IPS DF 19.7 (cell line): Measurements from ENCODE around the gene NT5C3A.
A peak's percentile ranks its signal among the peaks of the same experiment; 100 is the strongest.

Experiments
- DNase-seq: peaks from one replicate; pipeline ENCODE4 v3.0.0-alpha.2; 2013; ENCODE audit warnings: low read depth, low spot score

NT5C3A gene

DNA sequence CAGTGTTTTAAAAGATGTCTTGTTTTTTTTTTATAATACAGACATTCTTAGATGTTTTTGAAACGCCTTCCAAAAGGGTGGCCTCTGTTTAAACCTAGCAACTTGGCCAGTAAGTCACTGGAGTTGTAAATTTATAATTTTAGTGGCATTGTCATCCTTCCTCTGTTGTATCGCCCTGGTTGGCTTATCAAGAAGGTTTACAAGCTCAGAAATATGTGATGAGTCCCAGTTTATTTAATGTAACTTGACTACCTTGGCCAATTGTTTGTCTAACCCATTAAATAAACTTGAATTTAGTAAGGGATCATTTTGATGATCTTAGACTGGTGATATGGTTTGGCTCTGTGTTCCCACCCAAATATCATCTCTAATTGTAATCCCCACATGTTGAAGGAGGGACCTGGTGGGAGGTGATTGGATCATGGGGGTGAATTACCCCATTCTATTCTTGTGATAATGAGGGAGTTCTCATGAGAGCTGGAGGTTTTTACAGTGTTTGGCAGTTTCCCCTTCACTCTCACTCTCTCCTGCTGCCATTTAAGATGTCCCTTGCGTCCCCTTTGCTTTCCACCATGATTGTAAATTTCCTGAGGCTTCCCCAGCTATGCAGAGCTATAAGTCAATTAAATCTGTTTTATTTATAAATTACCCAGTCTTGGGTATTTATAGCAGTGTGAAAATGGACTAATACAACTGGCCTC lies 13.4 kb upstream of the NT5C3A start:
- DNase-seq, result no peak

DNA sequence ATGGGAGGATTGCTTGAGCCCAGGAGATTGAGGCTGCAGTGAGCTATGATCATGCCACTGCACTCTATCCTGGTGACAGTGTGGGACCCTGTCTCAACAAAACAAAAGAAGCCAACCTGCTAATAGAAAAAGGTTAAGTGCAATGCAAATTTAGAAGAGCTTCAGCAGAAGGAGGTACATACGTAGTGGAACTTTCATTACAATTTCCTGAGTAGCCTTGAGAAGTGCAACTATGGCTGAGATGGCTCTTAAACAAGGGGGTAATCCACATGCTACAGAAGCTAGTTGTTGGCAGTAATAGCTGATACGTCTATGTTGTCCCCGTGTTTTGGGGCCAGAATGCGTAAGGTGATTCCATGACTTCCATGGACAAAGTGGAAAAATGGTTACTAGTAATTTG lies 10.7 kb upstream of the NT5C3A start:
- no peak for DNase-seq

DNA sequence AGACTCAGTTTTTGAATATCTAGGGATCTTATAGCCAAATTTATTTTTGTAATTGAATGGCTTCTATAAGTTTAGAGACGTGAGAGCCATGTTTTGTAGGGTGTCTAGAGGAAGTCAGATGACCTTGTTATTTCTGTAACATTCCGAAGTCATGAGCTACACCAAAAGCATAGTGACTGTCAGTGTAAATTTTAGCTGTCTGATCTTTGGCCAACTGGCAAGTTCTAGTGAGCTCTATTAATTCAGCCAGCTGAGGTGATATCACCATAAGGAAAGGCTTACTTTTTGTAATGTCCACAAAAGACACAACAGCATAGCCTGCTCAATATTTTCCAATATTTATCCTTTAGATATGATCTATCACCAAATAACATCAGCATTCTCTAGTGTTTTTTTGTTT lies 9.9 kb upstream of the NT5C3A start:
- no peak for DNase-seq

GRCh38 chr7:33070831-33071230 lies 8.3 kb upstream of the NT5C3A start:
- DNase-seq, result no peak

DNA sequence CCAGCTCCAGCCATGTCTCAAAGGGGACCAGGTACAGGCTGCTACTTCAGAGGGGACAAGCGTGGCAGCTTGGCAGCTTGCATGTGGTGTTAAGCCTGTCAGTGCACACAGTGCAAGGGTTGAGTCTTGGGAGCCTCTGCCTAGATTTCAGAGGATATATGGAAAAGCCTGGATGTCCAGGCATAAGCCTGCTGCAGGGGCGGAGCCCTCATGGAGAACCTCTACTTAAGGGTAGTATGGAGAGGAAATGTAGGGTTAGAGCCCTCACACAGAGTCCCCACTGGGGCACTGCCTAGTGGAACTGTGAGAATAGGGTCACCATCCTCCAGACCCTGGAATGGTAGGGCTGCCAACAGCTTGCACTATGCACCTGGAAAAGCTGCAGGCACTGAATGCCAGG lies 7.7 kb upstream of the NT5C3A start:
- DNase-seq, result no peak

DNA sequence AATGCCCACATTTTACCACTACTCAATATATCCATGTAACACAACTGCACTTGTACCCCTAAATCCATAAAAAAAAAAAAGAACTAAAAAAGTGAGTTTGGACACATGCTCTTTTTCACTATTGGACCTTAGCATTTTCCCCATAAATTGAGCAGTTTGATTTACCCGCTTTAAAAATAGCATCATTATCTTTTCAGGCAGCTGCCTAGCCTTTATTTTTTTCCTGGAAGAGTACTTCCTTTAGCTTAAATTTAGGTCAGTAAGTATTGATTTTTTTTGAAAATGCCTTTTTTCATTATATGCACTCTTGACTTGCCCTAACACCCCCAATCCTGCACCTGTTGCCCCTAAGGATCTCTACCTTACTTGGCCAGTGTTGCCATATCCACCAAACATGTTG lies 5.3 kb upstream of the NT5C3A start:
- no peak for DNase-seq

- DNase-seq, result no peak
Measured at GRCh38 chr7:33066771-33067170, 4.2 kb upstream of the NT5C3A start.

- DNase-seq, result no peak
Measured at GRCh38 chr7:33065981-33066380, 3.4 kb upstream of the NT5C3A start.

GRCh38 chr7:33062782-33063443 lies 337 bp upstream of the NT5C3A start:
- DNase-seq, result peak; percentile 87

DNA sequence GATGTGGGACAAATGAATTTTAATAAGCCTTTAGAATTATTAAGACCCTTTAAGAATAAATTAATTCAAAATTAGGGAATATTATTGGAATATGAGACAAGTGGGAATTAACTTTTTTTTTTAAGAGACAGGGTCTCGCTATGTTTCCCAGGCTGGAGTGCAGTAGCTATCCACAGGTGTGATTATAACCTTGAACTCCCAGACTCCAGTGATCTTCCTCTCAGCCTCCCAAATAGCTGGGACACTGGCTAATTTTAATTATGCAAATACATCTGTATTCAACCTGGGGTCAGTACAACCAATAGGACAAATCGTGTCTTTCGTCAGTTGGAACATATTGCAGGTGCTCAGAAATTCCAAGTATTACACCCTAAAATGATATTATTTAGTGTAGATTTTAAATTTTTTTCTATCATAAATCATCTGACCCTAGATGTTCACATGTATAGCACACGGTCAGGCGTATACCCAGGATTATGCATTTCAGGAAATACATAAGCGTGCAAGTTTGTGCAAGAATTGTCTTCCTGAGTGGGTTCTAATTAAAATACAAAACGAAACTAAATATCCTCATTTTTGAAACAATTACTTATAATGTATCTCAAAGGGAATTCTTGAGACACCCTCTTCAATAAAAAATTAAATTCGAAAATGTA lies 1.2 kb downstream of the NT5C3A start:
- no peak for DNase-seq

- no peak for DNase-seq
Measured at GRCh38 chr7:33059635-33060034, 2.9 kb downstream of the NT5C3A start.

GRCh38 chr7:33055158-33055557 lies 7.4 kb downstream of the NT5C3A start:
- DNase-seq, result no peak

DNA sequence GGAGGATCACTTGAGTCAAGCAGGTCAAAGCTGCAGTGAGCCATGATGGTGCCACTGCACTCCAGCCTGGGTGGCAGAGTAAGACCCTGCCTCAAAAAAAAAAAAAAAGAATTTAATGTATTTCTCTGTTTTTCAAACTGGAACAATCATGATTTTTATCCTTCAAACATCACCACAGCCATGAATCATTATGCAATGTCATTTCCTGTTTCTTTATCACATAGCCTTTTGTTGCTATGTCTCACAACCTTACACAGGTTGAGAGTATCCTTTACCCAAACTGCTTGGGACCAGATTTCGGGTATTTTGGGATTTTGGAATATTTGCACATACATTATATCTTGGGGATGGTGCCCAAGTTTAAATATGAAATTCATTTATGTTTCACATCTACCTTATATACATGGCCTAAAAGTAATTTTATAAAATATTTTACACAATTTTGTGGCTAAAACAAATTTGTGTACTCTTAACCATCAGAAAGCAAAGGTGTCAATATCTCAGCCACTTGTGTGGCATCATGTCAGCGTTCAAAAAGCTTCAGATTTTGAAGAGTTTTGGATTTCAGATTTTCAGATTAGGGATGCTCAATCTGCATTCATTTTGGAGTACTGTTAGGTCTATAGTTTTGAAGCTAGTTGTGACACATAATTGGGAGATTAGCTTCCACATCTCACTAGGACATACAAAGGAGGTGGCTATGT lies 8.2 kb downstream of the NT5C3A start:
- no peak for DNase-seq

GRCh38 chr7:33053721-33054120 lies 8.9 kb downstream of the NT5C3A start:
- no peak for DNase-seq

DNA sequence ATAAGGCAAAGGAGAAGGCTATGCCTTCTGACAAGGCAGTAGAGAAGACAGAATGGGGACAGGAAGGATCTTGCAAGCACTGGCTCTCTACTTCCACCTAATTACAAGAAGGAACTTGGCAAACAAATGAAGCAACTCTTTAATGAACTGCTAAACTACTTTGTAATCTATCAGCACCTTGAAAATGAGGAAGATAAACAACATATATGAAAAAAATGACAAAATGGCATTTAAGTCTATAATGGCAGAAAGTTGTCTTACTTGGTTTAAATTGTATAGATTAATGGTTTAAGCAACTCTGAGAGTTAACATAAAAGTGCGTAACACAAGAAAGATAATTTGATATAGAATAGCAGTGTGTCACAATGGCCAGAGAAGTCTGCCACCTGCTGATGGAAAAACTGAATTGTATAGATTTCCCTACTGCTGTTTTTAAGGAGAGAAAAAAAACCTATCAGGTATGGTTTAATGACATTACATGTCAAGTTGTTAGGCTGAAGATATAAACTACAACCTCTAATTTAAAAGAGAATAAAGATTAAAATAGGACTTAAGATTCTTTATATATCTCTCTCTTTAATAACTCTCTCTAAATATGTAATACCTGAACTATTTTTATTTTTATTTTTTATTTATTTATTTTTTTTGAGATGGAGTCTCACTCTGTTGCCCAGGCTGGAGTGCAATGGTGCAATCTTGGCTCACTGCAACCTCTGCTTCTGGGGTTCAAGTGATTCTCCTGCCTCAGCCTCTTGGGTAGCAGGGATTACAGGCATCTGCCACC lies 11.8 kb downstream of the NT5C3A start:
- DNase-seq, result no peak

GRCh38 chr7:33048704-33049103 lies 13.9 kb downstream of the NT5C3A start:
- DNase-seq, result no peak

GRCh38 chr7:33048257-33048656 lies 14.3 kb downstream of the NT5C3A start:
- DNase-seq, result no peak

DNA sequence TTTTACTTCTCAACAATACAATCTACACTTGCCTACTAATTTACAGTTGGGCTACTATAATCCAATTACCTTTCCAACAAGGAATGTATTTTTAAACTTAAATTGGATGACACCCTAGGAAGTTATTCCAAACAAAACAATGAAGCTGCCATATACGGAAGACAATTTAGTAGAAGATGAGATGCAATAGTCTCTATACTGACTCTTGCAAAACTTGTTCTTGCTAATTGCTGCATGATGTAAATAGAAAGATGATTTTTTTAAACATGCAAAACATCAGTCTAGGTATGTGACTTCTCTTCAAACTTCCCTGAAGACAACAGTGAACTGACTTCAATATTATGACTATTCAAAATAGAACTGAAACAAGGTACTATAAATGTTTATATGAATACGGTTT lies 17.6 kb downstream of the NT5C3A start:
- DNase-seq, result no peak

- no peak for DNase-seq
Measured at GRCh38 chr7:33044401-33044718, 18.2 kb downstream of the NT5C3A start.

GRCh38 chr7:33043501-33044400 lies 18.8 kb downstream of the NT5C3A start:
- no peak for DNase-seq
